H9 (cell line): ENCODE results near the gene MXRA5. TPM values are rescaled to one million over a fixed set of nuclear protein-coding genes. Genes with fewer than 3 reads are reported as not detected.

ENCODE experiments used
- DNase-seq: peaks from one replicate; pipeline ENCODE4 v3.0.0-alpha.2; 2017
- H2AFZ ChIP-seq: one replicate; pipeline ENCODE4 v1.6.1; 2013; ENCODE audit warnings: mild to moderate bottlenecking, low read length, control low read depth, moderate library complexity
- H2AK5ac ChIP-seq: 2 replicates; pipeline ENCODE4 v1.6.1; 2013; ENCODE audit warnings: low read length, control low read depth, mixed read lengths; ENCODE audit not compliant: insufficient read length
- H2BK120ac ChIP-seq: one replicate; pipeline ENCODE4 v1.6.1; 2013; ENCODE audit warnings: low read depth, mild to moderate bottlenecking, low read length, control low read depth, inconsistent platforms; ENCODE audit not compliant: poor library complexity, severe bottlenecking
- H2BK12ac ChIP-seq: 2 replicates; pipeline ENCODE4 v1.6.1; 2013; ENCODE audit warnings: low read length, control low read depth, mixed read lengths, low read depth; ENCODE audit not compliant: insufficient read length
- H2BK15ac ChIP-seq: 2 replicates; pipeline ENCODE4 v1.6.1; 2013; ENCODE audit warnings: low read depth, low read length, control low read depth
- H2BK20ac ChIP-seq: one replicate; pipeline ENCODE4 v1.6.1; 2013; ENCODE audit warnings: low read depth, mild to moderate bottlenecking, low read length, control low read depth, inconsistent platforms; ENCODE audit not compliant: poor library complexity, severe bottlenecking
- H2BK5ac ChIP-seq: 2 replicates; pipeline ENCODE4 v1.6.1; 2013; ENCODE audit warnings: low read length, control low read depth, mixed read lengths; ENCODE audit not compliant: insufficient read length
- H3K14ac ChIP-seq: 2 replicates; pipeline ENCODE4 v1.6.1; 2013; ENCODE audit warnings: low read length, control low read depth; ENCODE audit not compliant: insufficient read depth
- H3K18ac ChIP-seq: 2 replicates; pipeline ENCODE4 v1.6.1; 2013; ENCODE audit warnings: low read depth, mild to moderate bottlenecking, mixed read lengths, low read length, control low read depth; ENCODE audit not compliant: insufficient read length
- H3K23ac ChIP-seq: 2 replicates; pipeline ENCODE4 v1.6.1; 2013; ENCODE audit warnings: low read length, control low read depth, mixed read lengths, low read depth; ENCODE audit not compliant: insufficient read length
- H3K23me2 ChIP-seq: 2 replicates; pipeline ENCODE4 v1.6.1; 2013; ENCODE audit warnings: low read depth, mild to moderate bottlenecking, mixed read lengths, low read length, control low read depth; ENCODE audit not compliant: insufficient read length, poor library complexity, severe bottlenecking
- H3K27ac ChIP-seq: 2 replicates; pipeline ENCODE4 v1.5.1; 2013; ENCODE audit warnings: low read length, control low read depth, mixed read lengths, low read depth; ENCODE audit not compliant: insufficient read length
- H3K27me3 ChIP-seq: 2 replicates; pipeline ENCODE4 v1.6.1; 2013; ENCODE audit warnings: low read length, control low read depth, inconsistent platforms; ENCODE audit not compliant: insufficient read depth
- H3K4ac ChIP-seq: 2 replicates; pipeline ENCODE4 v1.6.1; 2013; ENCODE audit warnings: low read depth, mild to moderate bottlenecking, control low read depth, inconsistent platforms, low read length, moderate library complexity
- H3K4me1 ChIP-seq: 2 replicates; pipeline ENCODE4 v1.6.1; 2013; ENCODE audit warnings: low read length, control low read depth, inconsistent platforms; ENCODE audit not compliant: insufficient read depth
- H3K4me2 ChIP-seq: 2 replicates; pipeline ENCODE4 v1.6.1; 2013; ENCODE audit warnings: low read length, control low read depth, mixed read lengths; ENCODE audit not compliant: insufficient read length, insufficient read depth
- H3K56ac ChIP-seq: 2 replicates; pipeline ENCODE4 v1.6.1; 2013; ENCODE audit warnings: low read depth, mild to moderate bottlenecking, mixed read lengths, low read length, control low read depth; ENCODE audit not compliant: insufficient read length
- H3K79me1 ChIP-seq: 2 replicates; pipeline ENCODE4 v1.6.1; 2013; ENCODE audit warnings: low read depth, mild to moderate bottlenecking, moderate library complexity, low read length, control low read depth, inconsistent platforms; ENCODE audit not compliant: insufficient read depth, poor library complexity, severe bottlenecking
- H3K79me2 ChIP-seq: 2 replicates; pipeline ENCODE4 v1.6.1; 2013; ENCODE audit warnings: low read length, control low read depth, inconsistent platforms; ENCODE audit not compliant: insufficient read depth
- H3K9ac ChIP-seq: 2 replicates; pipeline ENCODE4 v1.6.1; 2013; ENCODE audit warnings: low read length, control low read depth, mixed read lengths; ENCODE audit not compliant: insufficient read length; ENCODE audit errors: extremely low read depth
- H3K9me3 ChIP-seq: one replicate; pipeline ENCODE4 v1.6.1; 2013; ENCODE audit warnings: low read depth, low read length, inconsistent platforms; ENCODE audit not compliant: control insufficient read depth
- H3T11ph ChIP-seq: one replicate; pipeline ENCODE4 v1.6.1; 2013; ENCODE audit warnings: mild to moderate bottlenecking, low read length, control low read depth, inconsistent platforms
- H4K20me1 ChIP-seq: one replicate; pipeline ENCODE4 v1.6.1; 2013; ENCODE audit not compliant: control insufficient read depth, insufficient read length, insufficient read depth
- H4K5ac ChIP-seq: 2 replicates; pipeline ENCODE4 v1.6.1; 2013; ENCODE audit warnings: low read depth, mild to moderate bottlenecking, mixed read lengths, low read length, control low read depth; ENCODE audit not compliant: insufficient read length
- H4K8ac ChIP-seq: replicated peaks from 2 replicates; pipeline ENCODE4 v1.6.1; 2013; ENCODE audit warnings: low read length, control low read depth, mixed read lengths, low read depth; ENCODE audit not compliant: insufficient read length
- H4K91ac ChIP-seq: 2 replicates; pipeline ENCODE4 v1.6.1; 2013; ENCODE audit warnings: low read depth, mild to moderate bottlenecking, moderate library complexity, mixed read lengths, low read length, control low read depth; ENCODE audit not compliant: insufficient read length
- H3K27ac Mint-ChIP-seq, 3 experiments: 2 replicates in 2 of 3; 3 replicates in 1 of 3; pipeline ENCODE4 v1.8.0; 2020 to 2021; ENCODE audit warnings: mixed read lengths in 3 of 3, mild to moderate bottlenecking in 1 of 3, moderate library complexity in 1 of 3
- H3K27me3 Mint-ChIP-seq: 2 replicates; pipeline ENCODE4 v1.8.0; 2021; ENCODE audit warnings: low read depth, mild to moderate bottlenecking, moderate library complexity, mixed read lengths
- H3K36me3 Mint-ChIP-seq, 3 experiments: 2 replicates in 2 of 3; 3 replicates in 1 of 3; pipeline ENCODE4 v1.8.0; 2020 to 2021; ENCODE audit warnings: low read depth in 3 of 3, mixed read lengths in 3 of 3; ENCODE audit not compliant: insufficient read depth in 1 of 3
- H3K4me1 Mint-ChIP-seq, 2 experiments: 2 replicates each; pipeline ENCODE4 v1.8.0; 2020; ENCODE audit warnings: mixed read lengths in 2 of 2
- H3K4me3 Mint-ChIP-seq, 2 experiments: 2 replicates in 1 of 2; 3 replicates in 1 of 2; pipeline ENCODE4 v1.8.0; 2020 to 2021; ENCODE audit warnings: mild to moderate bottlenecking in 2 of 2, mixed read lengths in 2 of 2, moderate library complexity in 1 of 2
- H3K9me3 Mint-ChIP-seq, 2 experiments: 2 replicates in 1 of 2; 3 replicates in 1 of 2; pipeline ENCODE4 v1.8.0; 2020; ENCODE audit warnings: mild to moderate bottlenecking in 2 of 2, mixed read lengths in 2 of 2, moderate library complexity in 1 of 2
- CTCF ChIP-seq: fragments of 200-600 bp; sonication (generic); conservative IDR thresholded peaks from 3 replicates; pipeline ENCODE4 v1.8.0; 2021; ENCODE audit warnings: antibody characterized with exemption, mild to moderate bottlenecking
- WGBS: extraction: QIAGEN DNeasy Blood & Tissue Kit; methylation state at CpG from one replicate; pipeline ENCODE4 v1.1.7; 2013; ENCODE audit warnings: missing lambda C conversion rate, low lambda C conversion rate, mixed read lengths; ENCODE audit not compliant: insufficient read length; ENCODE audit errors: extremely low coverage; 5-methylcytosine and 5-hydroxymethylcytosine counted together
- total RNA-seq: library from RNA; stranded (reverse); gene quantifications from 2 replicates; pipeline ENCODE4 v1.2.1, GENCODE V29; 2021

The MXRA5 gene
- total RNA-seq, 1 experiment from 2014 or later = 1.0 TPM

GRCh38 chrX:3362956-3363355 lies 16.5 kb upstream of the MXRA5 start:
- no peak overlapping the region for H3T11ph ChIP-seq
- no peak overlapping the region for H4K8ac ChIP-seq
- H3K4me1 Mint-ChIP-seq = peaks cover 6 to 10% of the 10 kb centered on the region in 2 experiments
- no peak overlapping the region for H3K56ac ChIP-seq
- no peaks in the 10 kb centered on the region for H3K23me2 ChIP-seq
- H4K20me1 ChIP-seq = no peaks in the 10 kb centered on the region
- H3K4me3 Mint-ChIP-seq = no peak overlapping the region
- H2BK15ac ChIP-seq = no peak overlapping the region
- no peak overlapping the region for H3K4ac ChIP-seq
- no peak overlapping the region for H3K23ac ChIP-seq
- H3K27me3 Mint-ChIP-seq = peaks cover 1% of the 10 kb centered on the region
- no peak overlapping the region for H2AK5ac ChIP-seq
- H3K27ac ChIP-seq = no peak overlapping the region
- TF ChIP-seq CTCF = no peak
- H3K14ac ChIP-seq = no peak overlapping the region
- no peaks in the 10 kb centered on the region; a peak in 1 of 7 replicates for H3K36me3 Mint-ChIP-seq
- no CpG with 5 or more reads among the region's 4 CpGs for WGBS
- H2BK5ac ChIP-seq = no peak overlapping the region
- no peaks in the 10 kb centered on the region for H3K9me3 ChIP-seq
- no peak overlapping the region for H2BK12ac ChIP-seq
- no peaks in the 10 kb centered on the region for H3K79me1 ChIP-seq
- H2BK120ac ChIP-seq = no peak overlapping the region
- H3K9me3 Mint-ChIP-seq = peaks cover 6 to 8% of the 10 kb centered on the region in 2 experiments; a peak in 4 of 5 replicates
- H2AFZ ChIP-seq = no peak overlapping the region
- H3K18ac ChIP-seq = no peak overlapping the region
- no peaks in the 10 kb centered on the region for H3K4me1 ChIP-seq
- H3K79me2 ChIP-seq = no peaks in the 10 kb centered on the region
- H3K9ac ChIP-seq = no peak overlapping the region
- H2BK20ac ChIP-seq = no peak overlapping the region
- no peak for DNase-seq
- H3K27ac Mint-ChIP-seq = no peak overlapping the region
- no peak overlapping the region for H3K4me2 ChIP-seq
- H4K5ac ChIP-seq = no peak overlapping the region
- no peak overlapping the region for H4K91ac ChIP-seq
- no peaks in the 10 kb centered on the region for H3K27me3 ChIP-seq
